Muscle of leg (tissue), 11 donors: Measurements from ENCODE around the gene CIB4. TPM values are rescaled to one million over a fixed set of nuclear protein-coding genes. Genes with fewer than 3 reads are reported as not detected.
A peak's percentile ranks its signal among the peaks of the same experiment; 100 is the strongest.

Experiments
- DNase-seq: peaks from one replicate; pipeline ENCODE4 v3.0.0; 2013
- H3K27ac ChIP-seq: one replicate; pipeline ENCODE4 v1.5.1; 2013; ENCODE audit warnings: mild to moderate bottlenecking, low read length, control low read depth
- H3K27me3 ChIP-seq: one replicate; pipeline ENCODE4 v1.6.1; 2013; ENCODE audit warnings: low read length; ENCODE audit not compliant: control insufficient read depth, insufficient read depth
- H3K36me3 ChIP-seq: one replicate; pipeline ENCODE4 v1.6.1; 2013; ENCODE audit warnings: low read length; ENCODE audit not compliant: control insufficient read depth, insufficient read depth
- H3K4me1 ChIP-seq: one replicate; pipeline ENCODE4 v1.6.1; 2013; ENCODE audit warnings: low read length; ENCODE audit not compliant: control insufficient read depth, insufficient read depth
- H3K4me3 ChIP-seq: one replicate; pipeline ENCODE4 v1.5.1; 2013; ENCODE audit warnings: low read length, control low read depth
- H3K9me3 ChIP-seq: replicated peaks from 2 replicates; pipeline ENCODE4 v1.6.1; 2013; ENCODE audit warnings: low read depth, low read length; ENCODE audit not compliant: control insufficient read depth
- WGBS: methylation state at CpG from one replicate; pipeline ENCODE4 v1.1.5; 2013; ENCODE audit warnings: missing lambda C conversion rate; ENCODE audit not compliant: insufficient coverage; 5-methylcytosine and 5-hydroxymethylcytosine counted together
- polyA plus RNA-seq, 8 donors: library from polyadenylated mRNA; unstranded; fragments of 120-200 nt; gene quantifications; one replicate each; pipeline versions ENCODE4 v1.2.1 to v1.2.3, GENCODE V29; 2013; ENCODE audit warnings: inconsistent platforms in 1 of 8, low replicate concordance in 1 of 8; ENCODE audit not compliant: insufficient read length in 8 of 8, insufficient read depth in 1 of 8
- total RNA-seq: library from RNA; stranded (reverse); fragments of 120-200 nt; gene quantifications from one replicate; pipeline ENCODE4 v1.2.4, GENCODE V29; 2013

The CIB4 gene
- total and polyA plus RNA-seq, 9 donors = not detected

- Histone ChIP-seq H3K4me3 (no peak overlapping the region), H3K27ac (peak overlapping the region; percentile 78), H3K9me3 (no peaks in the 10 kb centered on the region), H3K27me3 (peaks cover 7% of the 10 kb centered on the region), H3K36me3 (no peaks in the 10 kb centered on the region), H3K4me1 (peaks cover 18% of the 10 kb centered on the region)
- peak; percentile 96 for DNase-seq
- WGBS = 15% methylated on average over 10 of the region's 12 CpGs
Measured at GRCh38 chr2:26652361-26653041, 11.3 kb upstream of the CIB4 start.

DNA sequence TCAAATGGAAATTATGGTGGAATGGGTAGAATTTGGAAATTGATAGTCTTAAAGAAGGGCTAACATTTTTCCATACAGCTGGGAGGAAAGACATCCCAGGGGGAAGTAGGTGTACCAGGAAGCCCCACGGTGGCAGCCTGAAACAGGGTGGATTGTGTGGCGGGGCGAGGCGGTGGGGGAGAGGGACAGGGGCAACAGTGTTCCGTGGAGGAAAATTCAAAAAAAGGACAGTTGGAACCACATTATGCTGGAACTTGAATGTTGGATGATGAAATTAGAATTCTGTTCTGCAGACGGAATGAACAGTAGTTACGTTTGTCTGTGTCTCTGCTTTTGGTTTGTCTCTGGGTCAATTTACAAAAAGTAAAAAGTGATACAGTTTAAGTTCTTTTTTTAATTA lies 10.6 kb upstream of the CIB4 start:
- DNase-seq = peak; percentile 40
- Histone ChIP-seq H3K27me3 (peaks cover 7% of the 10 kb centered on the region), H3K36me3 (no peaks in the 10 kb centered on the region), H3K27ac (peak overlapping the region; percentile 78), H3K4me3 (no peak overlapping the region), H3K9me3 (no peaks in the 10 kb centered on the region), H3K4me1 (peaks cover 25% of the 10 kb centered on the region)
- 29% methylated on average over 3 of the region's 7 CpGs for WGBS

DNA sequence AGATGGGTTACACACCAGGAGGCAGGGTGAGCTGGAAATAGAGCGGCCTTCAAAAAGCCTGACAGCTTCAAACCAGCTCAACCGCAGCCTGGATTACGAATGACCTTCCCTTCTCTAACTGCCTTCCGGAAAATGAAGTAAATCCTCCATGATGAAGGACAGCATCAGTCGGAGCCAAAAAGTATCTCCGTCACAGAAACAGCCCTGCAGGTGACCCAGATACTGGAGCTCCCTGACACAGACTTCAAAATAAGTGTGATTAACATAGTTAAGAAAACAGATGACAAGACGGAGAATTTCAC lies 10.3 kb upstream of the CIB4 start:
- Histone ChIP-seq H3K27ac (peak overlapping the region; percentile 78), H3K4me1 (peaks cover 25% of the 10 kb centered on the region), H3K27me3 (peaks cover 7% of the 10 kb centered on the region), H3K4me3 (no peak overlapping the region), H3K36me3 (no peaks in the 10 kb centered on the region), H3K9me3 (no peaks in the 10 kb centered on the region)
- 77% methylated on average over 3 of the region's 7 CpGs for WGBS
- DNase-seq = peak; percentile 43

- Histone ChIP-seq H3K9me3 (no peaks in the 10 kb centered on the region), H3K4me3 (no peak overlapping the region), H3K27ac (peak overlapping the region; percentile 78), H3K4me1 (peaks cover 25% of the 10 kb centered on the region), H3K27me3 (peaks cover 7% of the 10 kb centered on the region), H3K36me3 (no peaks in the 10 kb centered on the region)
- peak; percentile 7 for DNase-seq
- WGBS = 72% methylated on average over 12 of the region's 12 CpGs
Measured at GRCh38 chr2:26650713-26651469, 9.7 kb upstream of the CIB4 start.

DNA sequence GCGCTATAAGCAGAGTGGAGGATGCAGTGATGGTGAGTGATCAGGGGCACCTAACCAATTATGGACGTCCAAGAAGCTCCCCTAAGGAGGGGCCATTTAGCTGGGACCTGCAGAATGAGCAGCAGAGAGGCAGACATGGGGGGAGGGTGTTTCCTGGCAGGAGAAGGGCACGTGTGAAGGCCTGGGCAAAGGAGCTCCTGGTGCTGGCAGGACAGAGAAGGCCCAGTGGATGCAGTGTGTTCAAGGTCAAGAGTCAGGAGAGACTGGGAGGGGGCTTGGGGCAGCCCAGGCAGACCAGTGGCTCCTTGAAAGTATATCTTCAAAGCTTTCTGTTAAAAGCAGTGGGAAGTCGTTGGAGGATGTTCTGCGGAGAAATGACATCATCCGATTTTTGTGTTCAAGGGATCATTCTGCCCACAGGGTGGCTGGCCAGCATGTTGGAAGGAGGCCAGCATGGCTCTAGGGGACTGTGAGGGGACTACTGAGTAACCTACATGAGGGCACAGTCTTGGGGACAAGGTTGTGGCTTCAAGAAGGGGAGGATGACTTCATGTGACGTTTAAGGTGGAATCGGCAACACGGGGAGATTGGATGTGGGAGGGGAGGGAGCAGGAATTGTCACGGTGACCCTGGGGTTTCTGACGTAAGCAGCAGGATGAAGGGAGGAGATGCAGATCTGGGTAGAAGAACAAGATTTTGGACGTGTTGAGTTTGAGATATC lies 9.0 kb upstream of the CIB4 start:
- H3K27me3 ChIP-seq = peaks cover 10% of the 10 kb centered on the region
- DNase-seq = no peak
- no peaks in the 10 kb centered on the region for H3K9me3 ChIP-seq
- H3K4me3 ChIP-seq = no peak overlapping the region
- H3K27ac ChIP-seq = no peak overlapping the region
- WGBS = 79% methylated on average over 12 of the region's 12 CpGs
- H3K36me3 ChIP-seq = no peaks in the 10 kb centered on the region
- H3K4me1 ChIP-seq = peaks cover 25% of the 10 kb centered on the region

DNA sequence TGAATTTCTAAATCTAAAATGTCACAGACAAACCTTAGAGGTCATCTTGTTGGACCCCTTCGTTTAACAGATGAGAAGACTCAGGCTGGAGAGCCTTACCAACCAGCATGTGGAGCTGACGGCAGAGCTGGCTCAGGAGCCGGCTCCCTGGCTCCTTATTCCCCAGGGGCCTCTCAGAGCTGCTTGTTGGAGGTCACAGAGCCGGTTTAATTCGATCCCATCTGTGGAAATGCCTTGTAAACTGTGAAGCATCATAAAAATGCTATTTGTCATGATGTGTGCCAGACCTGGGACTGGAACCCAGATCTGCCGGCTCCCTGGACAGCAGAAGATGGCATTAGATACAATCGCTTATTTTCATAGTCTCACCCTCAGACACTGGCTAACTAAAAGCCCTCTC lies 8.2 kb upstream of the CIB4 start:
- H3K27ac ChIP-seq = no peak overlapping the region
- no peaks in the 10 kb centered on the region for H3K36me3 ChIP-seq
- H3K4me1 ChIP-seq = peaks cover 25% of the 10 kb centered on the region
- DNase-seq = no peak
- no peak overlapping the region for H3K4me3 ChIP-seq
- H3K9me3 ChIP-seq = no peaks in the 10 kb centered on the region
- peaks cover 13% of the 10 kb centered on the region for H3K27me3 ChIP-seq
- WGBS = 35% methylated on average over 6 of the region's 7 CpGs

DNA sequence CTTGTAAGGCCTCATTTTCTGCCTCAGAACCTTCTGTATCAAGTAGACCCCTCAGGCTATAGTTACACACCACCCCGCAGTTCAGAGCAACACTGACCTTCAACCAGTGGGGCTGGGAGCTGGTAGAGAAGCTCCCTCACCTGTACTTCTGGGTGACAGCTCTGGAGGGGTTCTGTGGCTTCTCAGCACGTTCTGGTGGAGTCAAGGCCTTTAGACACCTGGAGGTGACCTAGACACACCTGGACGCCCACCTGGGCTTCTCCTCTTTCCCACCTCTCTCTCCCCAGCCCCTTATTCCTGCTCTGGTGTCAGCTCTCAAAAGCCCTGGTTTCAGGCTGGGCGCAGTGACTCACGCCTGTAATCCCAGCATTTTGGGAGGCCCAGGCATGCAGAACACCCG lies 7.3 kb upstream of the CIB4 start:
- Histone ChIP-seq H3K36me3 (no peaks in the 10 kb centered on the region), H3K9me3 (no peaks in the 10 kb centered on the region), H3K27ac (no peak overlapping the region), H3K27me3 (peaks cover 16% of the 10 kb centered on the region), H3K4me1 (peaks cover 25% of the 10 kb centered on the region), H3K4me3 (no peak overlapping the region)
- WGBS = 87% methylated on average over 5 of the region's 6 CpGs
- DNase-seq = no peak

DNA sequence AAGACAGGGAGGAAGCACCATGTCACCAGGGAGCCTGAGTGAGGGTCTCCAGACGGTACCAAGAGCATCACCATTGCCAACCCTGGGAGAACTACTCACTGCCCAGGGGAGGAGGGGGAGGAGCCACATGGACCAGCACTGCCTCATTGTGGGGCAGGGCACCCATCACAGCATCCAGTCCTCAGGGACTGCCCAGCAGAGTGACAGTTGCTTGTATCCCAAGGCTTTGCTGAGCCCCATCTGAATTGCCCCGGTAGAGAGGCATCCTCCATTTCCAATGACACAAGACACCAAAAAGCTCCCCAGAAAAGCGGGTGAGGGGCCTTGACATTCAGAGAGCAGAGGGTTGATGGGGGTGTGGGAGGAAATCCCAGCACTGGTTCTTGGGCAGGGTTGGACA lies 6.8 kb upstream of the CIB4 start:
- Histone ChIP-seq H3K4me1 (peaks cover 24% of the 10 kb centered on the region), H3K27me3 (peaks cover 12% of the 10 kb centered on the region), H3K36me3 (no peaks in the 10 kb centered on the region), H3K27ac (no peak overlapping the region), H3K4me3 (no peak overlapping the region), H3K9me3 (no peaks in the 10 kb centered on the region)
- DNase-seq = no peak
- WGBS = 56% methylated on average over 1 of the region's 3 CpGs

DNA sequence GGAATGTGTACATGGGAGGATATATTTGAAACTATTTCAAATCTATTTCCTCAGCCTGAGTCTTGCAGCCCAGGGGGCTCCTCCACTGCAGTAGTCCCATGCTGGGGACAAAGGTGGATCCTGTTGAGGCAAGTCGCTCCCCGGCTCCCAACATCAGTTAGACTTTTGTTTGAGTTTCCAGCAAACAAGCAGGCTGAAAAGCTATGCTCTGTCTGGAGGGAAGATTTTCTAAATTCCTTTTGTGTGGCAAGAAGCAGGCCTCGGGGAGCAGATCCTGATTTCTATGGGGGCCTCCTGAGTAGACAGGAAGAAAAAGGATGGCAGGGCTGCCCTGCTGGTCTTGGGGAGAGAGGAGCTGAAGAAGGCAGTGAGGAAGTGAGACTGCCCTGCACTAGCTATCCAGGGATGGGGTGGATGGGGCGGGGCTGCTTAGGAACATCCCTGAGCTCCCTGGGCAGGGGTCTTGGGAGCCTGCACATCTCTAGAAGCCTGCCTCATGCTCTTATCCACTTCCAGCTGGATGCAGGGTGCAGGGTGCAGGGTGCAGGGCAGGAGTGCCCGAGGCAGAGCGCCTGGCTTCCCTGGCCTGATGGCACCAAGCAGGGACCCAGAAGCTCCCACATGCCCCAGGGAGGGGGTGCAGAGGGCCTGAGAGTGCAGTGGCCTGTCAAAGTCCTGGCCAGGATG lies 6.0 kb upstream of the CIB4 start:
- Histone ChIP-seq H3K4me3 (no peak overlapping the region), H3K36me3 (no peaks in the 10 kb centered on the region), H3K9me3 (no peaks in the 10 kb centered on the region), H3K27ac (no peak overlapping the region), H3K27me3 (peaks cover 15% of the 10 kb centered on the region), H3K4me1 (peaks cover 20% of the 10 kb centered on the region)
- no peak for DNase-seq
- WGBS = 73% methylated on average over 6 of the region's 6 CpGs

DNA sequence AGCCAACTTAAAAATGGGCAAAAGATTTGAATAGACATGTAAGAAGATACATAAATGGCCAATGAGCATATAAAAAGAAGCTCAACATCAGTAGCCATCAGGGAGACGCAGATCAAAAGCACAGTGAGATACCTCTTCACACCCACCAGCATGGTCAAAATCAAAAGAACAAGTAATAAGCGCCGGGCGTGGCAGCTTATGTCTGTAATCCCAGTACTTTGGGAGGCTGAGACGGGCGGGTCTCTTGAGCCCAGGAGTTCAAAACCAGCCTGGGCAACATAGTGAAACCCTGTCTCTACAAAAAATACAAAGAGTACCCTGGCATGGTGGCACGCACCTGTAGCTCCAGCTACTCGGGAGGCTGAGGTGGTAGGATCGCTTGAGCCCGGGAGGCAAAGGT lies 4.6 kb upstream of the CIB4 start:
- no peak for DNase-seq
- Histone ChIP-seq H3K4me3 (no peak overlapping the region), H3K9me3 (no peaks in the 10 kb centered on the region), H3K27me3 (peaks cover 17% of the 10 kb centered on the region), H3K27ac (no peak overlapping the region), H3K36me3 (no peaks in the 10 kb centered on the region), H3K4me1 (peaks cover 12% of the 10 kb centered on the region)
- WGBS = 82% methylated on average over 9 of the region's 10 CpGs
